Activated CD4-positive, alpha-beta T cell treated with anti-CD3 and anti-CD28 coated beads for 36 hours (primary cell): ENCODE results near the gene SSBP3. TPM values are rescaled to one million over a fixed set of nuclear protein-coding genes. Genes with fewer than 3 reads are reported as not detected.
A peak's percentile ranks its signal among the peaks of the same experiment; 100 is the strongest.
"Not testable (repeated sequence)": the region's sequence is repeated elsewhere in the genome, so short reads cannot be mapped to it uniquely, and the experiment has no call there.

Experiments used
- ATAC-seq: fragments of 200-7000 bp; cut with Tn5 transposase; one replicate; pipeline ENCODE4 v1.10.0; 2021; ENCODE audit warnings: mild to moderate bottlenecking, moderate library complexity
- CTCF ChIA-PET: fragments of 350-600 bp; sonication (Branson Sonifier 250); formaldehyde crosslinking; loops from one replicate; lab custom pipeline; 2021; ENCODE audit warnings: antibody characterized with exemption; lab: Charles Lee
- POLR2A ChIA-PET: fragments of 350-600 bp; sonication (Branson Sonifier 250); formaldehyde crosslinking; loops from one replicate; lab custom pipeline; 2021; ENCODE audit warnings: antibody characterized with exemption, inconsistent platforms; lab: Charles Lee
- DNase-seq: peaks from one replicate; pipeline ENCODE4 v3.0.0-alpha.2; 2020
- H3K27ac Mint-ChIP-seq: one replicate; pipeline ENCODE4 v1.8.0; 2021; ENCODE audit warnings: mixed read lengths
- H3K27me3 Mint-ChIP-seq: one replicate; pipeline ENCODE4 v1.8.0; 2021; ENCODE audit warnings: mixed read lengths
- H3K36me3 Mint-ChIP-seq: one replicate; pipeline ENCODE4 v1.8.0; 2021; ENCODE audit warnings: low read depth, mixed read lengths
- H3K4me1 Mint-ChIP-seq: one replicate; pipeline ENCODE4 v1.8.0; 2021; ENCODE audit warnings: mixed read lengths
- H3K4me3 Mint-ChIP-seq: one replicate; pipeline ENCODE4 v1.8.0; 2021; ENCODE audit warnings: mild to moderate bottlenecking, moderate library complexity, mixed read lengths
- H3K9me3 Mint-ChIP-seq: one replicate; pipeline ENCODE4 v1.8.0; 2021; ENCODE audit warnings: low read depth, mixed read lengths
- intact Hi-C, 2 experiments: fragments of 100-400 bp; cut with DNase I in 1 of 2; cut with micrococcal nuclease in 1 of 2; formaldehyde crosslinking; loops; one replicate each; pipeline versions ENCODE4 v1.14.2 to v1.15.1; 2022 to 2024; cut with DNase I, micrococcal nuclease
- total RNA-seq, 2 experiments: library from RNA; stranded (reverse); gene quantifications; one replicate each; pipeline ENCODE4 v1.2.3, GENCODE V29; 2021

Gene SSBP3
- total RNA-seq, 2 experiments from 2014 or later = 40.3 to 64.2 TPM

DNA sequence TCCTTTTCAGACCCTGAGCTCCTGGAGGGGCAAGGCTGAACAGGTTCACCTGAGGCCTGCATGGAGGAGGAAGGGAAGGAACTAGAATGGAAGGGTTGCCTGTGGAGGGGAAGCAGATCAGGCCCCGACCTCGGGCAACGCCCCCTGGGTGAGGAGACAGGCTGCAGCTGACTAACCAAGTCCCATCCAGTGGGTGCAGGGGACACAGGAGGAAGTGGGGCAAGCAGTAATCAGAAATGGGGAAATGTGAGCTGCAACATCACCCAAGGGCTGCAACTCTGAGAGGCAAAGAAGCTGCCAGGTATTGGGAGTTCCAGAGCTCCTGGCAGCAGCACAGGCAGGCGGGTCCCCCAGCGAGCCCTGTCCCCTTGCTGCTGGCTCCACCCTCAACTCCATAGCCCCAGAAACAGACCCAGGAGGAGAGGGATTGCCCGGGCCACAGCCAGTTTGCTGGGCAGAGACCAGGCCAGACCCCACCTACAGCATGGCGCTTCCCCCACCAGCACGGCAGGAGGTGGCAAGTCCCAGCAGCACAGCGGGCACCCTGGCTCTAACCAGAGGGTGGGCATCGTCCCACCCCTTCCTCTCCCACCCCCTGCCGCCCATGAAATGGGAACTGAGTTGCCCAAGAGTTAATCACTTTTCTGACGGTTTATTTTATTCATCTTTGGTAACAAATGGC is 167.7 kb downstream of the SSBP3 start:
- Mint-ChIP-seq H3K27me3 (no peaks in the 10 kb centered on the region), H3K4me3 (no peak overlapping the region), H3K27ac (no peak overlapping the region), H3K9me3 (no peaks in the 10 kb centered on the region), H3K36me3 (peaks cover 10% of the 10 kb centered on the region), H3K4me1 (no peaks in the 10 kb centered on the region)
- ChIA-PET POLR2A (no interaction called here), CTCF (no interaction called here)
- intact Hi-C loops = no loop called here
- no peak for DNase-seq
- ATAC-seq = no peak

DNA sequence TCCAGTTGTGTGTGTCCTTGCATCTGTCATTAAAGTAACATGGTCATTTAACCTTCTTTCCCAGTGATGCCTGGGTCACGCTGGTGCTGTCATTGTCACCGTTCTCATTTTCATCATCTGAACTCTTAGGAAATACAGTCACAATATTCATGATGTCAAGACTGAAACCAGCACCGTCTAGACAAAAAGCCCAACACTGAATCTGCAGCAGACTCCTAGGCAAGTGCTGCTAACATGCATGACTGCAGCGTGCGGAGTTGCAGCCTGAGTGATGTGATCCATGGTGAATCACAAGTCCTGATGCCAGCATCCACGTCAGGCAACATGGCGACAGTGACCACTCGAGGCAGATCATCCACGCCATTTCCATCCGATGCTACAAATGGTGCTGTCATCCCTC is 168.6 kb downstream of the SSBP3 start:
- Mint-ChIP-seq H3K36me3 (peaks cover 10% of the 10 kb centered on the region), H3K4me3 (no peak overlapping the region), H3K27me3 (no peaks in the 10 kb centered on the region), H3K27ac (no peak overlapping the region), H3K9me3 (no peaks in the 10 kb centered on the region), H3K4me1 (no peaks in the 10 kb centered on the region)
- POLR2A ChIA-PET = no interaction called here
- ATAC-seq (no peak), DNase-seq (no peak)
- intact Hi-C loops = no loop called here
- CTCF ChIA-PET = no interaction called here

DNA sequence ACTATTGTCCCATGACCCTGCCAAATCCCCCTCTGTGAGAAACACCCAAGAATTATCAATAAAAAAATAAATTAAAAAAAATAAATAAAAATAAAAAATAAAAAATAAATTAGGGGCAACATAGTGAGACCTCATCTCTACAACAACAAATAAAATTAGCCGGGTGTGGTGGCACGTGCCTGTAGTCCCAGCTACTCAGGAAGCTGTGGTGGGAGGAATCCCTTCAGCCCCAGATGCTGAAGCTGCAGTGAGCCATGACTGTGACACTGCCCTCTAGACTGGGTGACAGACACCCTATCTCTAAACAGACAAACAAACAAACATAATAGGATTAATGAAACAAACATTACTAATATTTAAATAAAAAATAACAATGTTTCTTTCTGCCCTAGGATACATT is 171.9 kb downstream of the SSBP3 start:
- H3K4me3 Mint-ChIP-seq = no peak overlapping the region
- peaks cover 18% of the 10 kb centered on the region for H3K4me1 Mint-ChIP-seq
- POLR2A ChIA-PET = no interaction called here
- H3K36me3 Mint-ChIP-seq = peaks cover 10% of the 10 kb centered on the region
- DNase-seq = no peak
- no peaks in the 10 kb centered on the region for H3K9me3 Mint-ChIP-seq
- intact Hi-C loops = no loop called here
- no peak for ATAC-seq
- no peaks in the 10 kb centered on the region for H3K27me3 Mint-ChIP-seq
- CTCF ChIA-PET = no interaction called here
- no peak overlapping the region for H3K27ac Mint-ChIP-seq

DNA sequence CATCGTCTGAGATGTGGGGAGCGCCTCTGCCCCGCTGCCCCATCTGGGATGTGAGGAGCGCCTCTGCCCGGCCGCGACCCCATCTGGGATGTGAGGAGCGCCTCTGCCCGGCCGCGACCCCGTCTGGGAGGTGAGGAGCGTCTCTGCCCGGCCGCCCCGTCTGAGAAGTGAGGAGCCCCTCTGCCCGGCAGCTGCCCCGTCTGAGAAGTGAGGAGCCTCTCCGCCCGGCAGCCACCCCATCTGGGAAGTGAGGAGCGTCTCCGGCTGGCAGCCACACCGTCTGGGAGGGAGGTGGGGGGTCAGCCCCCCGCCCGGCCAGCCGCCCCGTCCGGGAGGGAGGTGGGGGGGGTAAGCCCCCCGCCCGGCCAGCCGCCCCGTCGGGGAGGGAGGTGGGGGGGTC is 173.0 kb downstream of the SSBP3 start:
- H3K9me3 Mint-ChIP-seq, H3K36me3 Mint-ChIP-seq, CTCF ChIA-PET, DNase-seq, H3K27ac Mint-ChIP-seq, intact Hi-C loops, ATAC-seq, POLR2A ChIA-PET, H3K27me3 Mint-ChIP-seq, H3K4me3 Mint-ChIP-seq: not testable (repeated sequence)
- peaks cover 21% of the 10 kb centered on the region for H3K4me1 Mint-ChIP-seq

DNA sequence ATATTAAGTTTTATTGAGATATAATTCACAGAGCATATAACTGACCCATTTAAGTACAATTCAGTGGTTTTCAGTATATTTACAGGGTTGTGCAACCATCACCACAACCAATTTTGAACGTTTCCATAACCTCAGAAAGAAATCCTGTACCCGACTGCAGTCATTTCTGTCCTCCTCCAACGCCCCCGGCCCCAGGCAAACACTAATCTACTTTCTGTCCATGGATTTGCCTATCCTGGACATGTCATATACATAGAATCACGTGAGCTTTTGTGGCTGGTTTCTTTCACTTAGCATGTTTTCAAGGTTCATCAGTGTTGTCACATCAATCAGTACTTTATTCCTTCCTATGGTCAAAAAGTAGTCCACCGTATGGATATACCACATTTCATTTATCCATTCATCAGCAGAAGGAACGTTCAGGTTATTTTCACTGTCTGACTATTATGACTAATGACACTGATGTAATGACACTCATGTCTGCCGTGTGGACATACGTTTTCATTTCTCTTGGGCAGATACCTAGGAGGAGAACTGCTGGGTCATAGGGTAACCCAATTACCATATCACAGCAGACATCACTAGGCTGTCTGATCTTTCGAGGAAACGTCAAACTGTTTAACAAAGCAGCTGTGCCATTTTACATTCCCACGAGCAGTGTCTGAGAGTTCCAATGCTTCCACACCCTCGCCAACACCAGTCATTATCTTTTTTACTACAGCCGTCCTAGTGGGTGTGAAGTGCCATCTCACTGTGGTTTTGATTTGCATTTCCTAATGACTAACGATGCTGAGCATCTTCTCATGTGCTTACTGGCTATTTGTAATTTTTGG is 175.5 kb downstream of the SSBP3 start:
- H3K4me3 Mint-ChIP-seq = no peak overlapping the region
- CTCF ChIA-PET = no interaction called here
- peak; percentile 72 for ATAC-seq
- peaks cover 24% of the 10 kb centered on the region for H3K4me1 Mint-ChIP-seq
- H3K27me3 Mint-ChIP-seq = no peaks in the 10 kb centered on the region
- POLR2A ChIA-PET = no interaction called here
- H3K36me3 Mint-ChIP-seq = peaks cover 3% of the 10 kb centered on the region
- H3K9me3 Mint-ChIP-seq = no peaks in the 10 kb centered on the region
- intact Hi-C loops = loop anchor here in 1 of 2 experiments (1.0 to 2.0 kb wide), 2 partner anchors 178 to 259 kb away; no protein-coding TSS in a partner anchor
- H3K27ac Mint-ChIP-seq = peak overlapping the region; percentile 26
- peak; percentile 77 for DNase-seq

DNA sequence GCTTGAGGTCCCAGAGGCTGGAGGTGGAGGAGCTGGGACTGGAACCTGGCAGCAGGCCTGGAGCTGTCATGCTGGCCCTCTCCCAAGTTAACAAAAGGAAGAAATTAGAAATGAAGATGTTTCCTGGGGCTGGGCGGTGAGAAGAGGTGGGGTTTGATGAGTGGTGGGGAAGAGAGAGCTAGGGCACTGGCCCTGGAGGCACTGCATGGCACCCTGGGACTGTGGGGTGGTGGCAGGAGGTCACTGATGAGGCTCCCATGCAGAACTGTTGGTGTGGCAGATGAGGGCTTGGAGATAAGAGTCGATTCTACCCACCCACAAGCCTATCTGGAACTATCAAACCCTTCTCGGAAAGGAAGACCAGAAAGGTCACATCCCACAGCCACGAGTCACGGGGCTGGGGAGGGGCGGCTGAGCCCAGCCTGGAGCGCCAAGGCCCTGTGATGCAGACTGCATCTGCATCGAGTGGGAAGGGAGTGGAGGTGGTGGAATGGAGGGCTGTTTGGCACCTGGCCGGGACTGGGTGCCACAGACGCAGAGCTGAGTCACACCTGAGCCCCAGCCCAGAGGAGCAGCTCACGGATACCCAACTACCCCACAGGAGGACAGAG is 176.8 kb downstream of the SSBP3 start:
- Mint-ChIP-seq H3K36me3 (peaks cover 3% of the 10 kb centered on the region), H3K27ac (peak overlapping the region; percentile 80), H3K4me1 (peaks cover 24% of the 10 kb centered on the region), H3K27me3 (no peaks in the 10 kb centered on the region), H3K4me3 (no peak overlapping the region), H3K9me3 (no peaks in the 10 kb centered on the region)
- POLR2A ChIA-PET = no interaction called here
- DNase-seq (peak; percentile 54), ATAC-seq (peak; percentile 48)
- CTCF ChIA-PET = no interaction called here
- intact Hi-C loops = loop anchor here in 1 of 2 experiments (5.0 kb wide), 1 partner anchor 173 kb away; no protein-coding TSS in a partner anchor

DNA sequence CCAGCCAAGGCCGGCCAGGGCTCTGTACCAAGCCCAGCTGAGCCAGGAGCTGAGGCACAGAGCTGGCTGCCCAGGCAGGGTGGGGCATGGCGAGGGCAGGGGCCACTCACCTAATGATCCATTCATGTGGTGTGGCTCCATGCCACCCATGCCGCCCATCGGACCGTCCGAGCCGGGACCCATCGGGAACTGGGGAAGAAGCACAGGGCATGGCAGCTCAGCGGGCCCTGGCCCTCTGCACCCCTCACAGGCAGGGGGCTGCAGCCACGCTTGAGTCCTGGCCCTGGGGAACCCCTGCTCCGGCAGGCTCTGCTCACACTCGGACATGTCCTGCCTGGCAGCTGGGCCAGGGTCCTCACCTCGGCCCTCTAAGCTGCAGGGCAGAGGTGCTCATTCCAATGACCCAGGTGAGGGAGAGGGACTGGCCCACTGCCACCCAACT is 177.5 kb downstream of the SSBP3 start:
- H3K9me3 Mint-ChIP-seq = no peaks in the 10 kb centered on the region
- POLR2A ChIA-PET = no interaction called here
- H3K27me3 Mint-ChIP-seq = no peaks in the 10 kb centered on the region
- no peak overlapping the region for H3K27ac Mint-ChIP-seq
- intact Hi-C loops = loop anchor here in 1 of 2 experiments (5.0 kb wide), 1 partner anchor 174 kb away; no protein-coding TSS in a partner anchor
- no peak overlapping the region for H3K4me3 Mint-ChIP-seq
- DNase-seq (no peak), ATAC-seq (no peak)
- H3K4me1 Mint-ChIP-seq = peaks cover 24% of the 10 kb centered on the region
- CTCF ChIA-PET = no interaction called here
- peaks cover 3% of the 10 kb centered on the region for H3K36me3 Mint-ChIP-seq

DNA sequence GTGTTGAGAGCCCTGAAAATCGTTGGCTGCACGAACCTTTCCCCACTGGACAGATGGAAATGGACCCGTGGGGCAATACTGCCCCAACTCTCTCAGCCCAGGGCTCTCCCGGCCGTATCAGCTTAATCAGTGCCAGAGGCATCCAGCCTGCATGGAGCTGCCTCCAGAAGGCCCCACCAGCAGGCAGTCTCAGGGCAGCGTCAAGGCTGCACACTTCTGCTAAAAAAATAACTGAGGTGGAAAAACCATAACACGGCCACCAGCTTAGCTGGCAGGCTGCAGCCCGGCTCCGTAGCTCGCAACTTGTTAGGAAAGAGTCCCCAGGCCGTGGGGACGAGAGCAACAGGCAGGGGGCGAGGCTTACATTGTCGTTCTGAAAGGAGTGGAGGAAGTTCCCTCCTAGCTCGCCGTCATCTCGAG is 178.3 kb downstream of the SSBP3 start:
- CTCF ChIA-PET = no interaction called here
- H3K4me1 Mint-ChIP-seq = peaks cover 24% of the 10 kb centered on the region
- POLR2A ChIA-PET = interaction anchor here (0.6 to 0.7 kb wide), 2 partner anchors 14 to 67 kb away, joined by 3 to 4 read pairs; no protein-coding TSS in a partner anchor
- no peaks in the 10 kb centered on the region for H3K27me3 Mint-ChIP-seq
- peaks cover 3% of the 10 kb centered on the region for H3K36me3 Mint-ChIP-seq
- intact Hi-C loops = loop anchor here in 1 of 2 experiments (5.0 kb wide), 1 partner anchor 174 kb away; no protein-coding TSS in a partner anchor
- H3K9me3 Mint-ChIP-seq = no peaks in the 10 kb centered on the region
- H3K4me3 Mint-ChIP-seq = no peak overlapping the region
- ATAC-seq (no peak), DNase-seq (no peak)
- peak overlapping the region; percentile 20 for H3K27ac Mint-ChIP-seq

DNA sequence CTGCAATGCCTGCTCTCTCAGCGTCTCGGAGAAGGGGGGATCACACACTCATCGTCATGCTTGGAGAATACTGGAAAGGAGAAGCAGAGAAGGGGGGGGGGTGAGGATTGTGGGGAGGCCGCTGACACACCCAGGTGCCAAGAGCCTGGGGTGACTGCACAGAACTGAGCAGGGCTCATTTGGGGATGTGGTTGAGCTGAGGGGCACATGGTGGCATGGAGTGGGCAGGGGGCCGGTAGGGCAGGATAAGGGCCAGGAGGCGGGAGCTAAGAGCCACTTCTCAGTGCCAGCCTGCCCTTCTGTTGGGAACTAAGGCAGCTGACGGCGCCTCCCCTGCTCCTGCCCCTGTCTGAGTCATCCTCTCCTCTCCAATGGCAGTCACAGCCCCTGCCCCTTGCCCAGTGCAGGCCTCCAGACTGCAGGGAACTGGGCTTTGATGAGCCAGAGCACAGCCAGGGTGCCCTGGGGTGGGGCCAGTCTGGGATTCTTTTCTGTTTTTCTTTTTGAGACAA is 179.0 kb downstream of the SSBP3 start:
- DNase-seq (peak; percentile 29), ATAC-seq (no peak)
- Mint-ChIP-seq H3K4me1 (peaks cover 24% of the 10 kb centered on the region), H3K9me3 (no peaks in the 10 kb centered on the region), H3K27me3 (no peaks in the 10 kb centered on the region), H3K27ac (no peak overlapping the region), H3K36me3 (peaks cover 3% of the 10 kb centered on the region), H3K4me3 (no peak overlapping the region)
- ChIA-PET POLR2A (interaction anchor here (0.6 to 0.7 kb wide), 2 partner anchors 13 to 215 kb away, joined by 4 read pairs; no protein-coding TSS in a partner anchor), CTCF (no interaction called here)
- intact Hi-C loops = loop anchor here in 1 of 2 experiments (5.0 kb wide), 1 partner anchor 175 kb away; no protein-coding TSS in a partner anchor

DNA sequence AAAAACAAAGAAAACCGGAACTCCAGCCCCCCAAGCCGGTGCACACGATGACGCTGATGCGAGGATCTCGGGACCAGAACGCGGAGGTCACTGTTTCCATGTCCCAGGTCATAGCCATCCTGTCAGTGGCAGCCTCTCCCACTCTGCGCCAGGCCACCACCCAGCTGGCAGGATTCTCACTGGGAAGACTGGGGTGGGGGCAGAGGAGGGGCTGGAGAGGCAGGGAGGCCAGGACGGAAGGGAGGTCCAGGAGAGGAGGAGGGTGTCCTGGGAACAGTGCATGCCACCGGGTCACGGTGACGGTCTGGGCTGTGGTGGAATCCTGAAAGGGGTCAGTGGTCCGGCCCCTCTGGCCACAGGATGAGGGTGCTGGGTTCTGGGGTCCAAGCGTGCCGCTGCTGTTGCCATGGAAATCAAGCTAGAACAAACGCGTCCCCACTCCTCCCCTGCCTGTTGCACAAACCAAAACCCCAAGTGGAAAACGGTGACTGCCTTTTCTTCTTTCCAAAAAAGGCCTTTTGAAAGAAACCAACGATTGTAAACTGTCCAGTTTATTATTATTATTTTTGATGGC is 180.1 kb downstream of the SSBP3 start:
- Mint-ChIP-seq H3K27me3 (no peaks in the 10 kb centered on the region), H3K27ac (no peak overlapping the region), H3K36me3 (peaks cover 3% of the 10 kb centered on the region), H3K4me1 (peaks cover 22% of the 10 kb centered on the region), H3K9me3 (no peaks in the 10 kb centered on the region), H3K4me3 (no peak overlapping the region)
- intact Hi-C loops = loop anchor here in 1 of 2 experiments (5.0 kb wide), 1 partner anchor 176 kb away; no protein-coding TSS in a partner anchor
- DNase-seq (no peak), ATAC-seq (no peak)
- CTCF ChIA-PET = no interaction called here
- POLR2A ChIA-PET = no interaction called here

DNA sequence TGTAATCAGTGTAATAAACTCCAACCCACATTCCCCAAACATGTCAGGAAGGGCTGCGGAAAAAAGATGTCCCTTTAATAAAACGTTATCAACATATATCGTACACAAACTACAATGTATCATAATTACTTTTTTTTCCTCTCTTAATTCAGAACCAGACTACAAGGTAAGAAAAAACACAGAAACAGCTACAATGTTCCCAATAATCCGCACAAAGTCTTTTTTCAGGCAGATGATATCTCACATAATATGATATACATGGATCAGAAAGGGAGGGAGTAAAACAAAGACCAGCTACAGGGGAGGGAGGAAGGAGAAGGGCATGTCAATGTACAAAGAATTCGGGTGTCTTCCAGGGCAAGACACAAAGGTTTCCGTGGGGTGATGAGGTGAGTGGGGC is 180.8 kb downstream of the SSBP3 start:
- DNase-seq (no peak), ATAC-seq (no peak)
- Mint-ChIP-seq H3K27me3 (no peaks in the 10 kb centered on the region), H3K4me1 (peaks cover 15% of the 10 kb centered on the region), H3K27ac (peak overlapping the region; percentile 16), H3K36me3 (peaks cover 3% of the 10 kb centered on the region), H3K4me3 (no peak overlapping the region), H3K9me3 (no peaks in the 10 kb centered on the region)
- POLR2A ChIA-PET = no interaction called here
- intact Hi-C loops = loop anchor here in 1 of 2 experiments (5.0 kb wide), 1 partner anchor 177 kb away; no protein-coding TSS in a partner anchor
- CTCF ChIA-PET = no interaction called here
